Activated B cell treated with CpG ODN at 0.5 μM for 24 hours (primary cell): ENCODE results near the gene SACS. TPM values are rescaled to one million over a fixed set of nuclear protein-coding genes. Genes with fewer than 3 reads are reported as not detected.

ENCODE experiments used
- ATAC-seq: fragments of 200-7000 bp; cut with Tn5 transposase; one replicate; pipeline ENCODE4 v1.10.0; 2021; ENCODE audit warnings: low read depth, mild to moderate bottlenecking, moderate library complexity
- CTCF ChIA-PET: fragments of 350-600 bp; sonication (Branson Sonifier 250); formaldehyde crosslinking; loops from one replicate; lab custom pipeline; 2021; ENCODE audit warnings: antibody characterized with exemption; lab: Charles Lee
- POLR2A ChIA-PET: fragments of 350-600 bp; sonication (Branson Sonifier 250); formaldehyde crosslinking; loops from one replicate; lab custom pipeline; 2021; ENCODE audit warnings: antibody characterized with exemption; lab: Charles Lee
- DNase-seq: peaks from one replicate; pipeline ENCODE4 v3.0.0; 2022
- H3K27ac Mint-ChIP-seq: one replicate; pipeline ENCODE4 v1.8.0; 2020; ENCODE audit warnings: mixed read lengths
- H3K27me3 Mint-ChIP-seq: one replicate; pipeline ENCODE4 v1.8.0; 2021; ENCODE audit warnings: mixed read lengths
- H3K36me3 Mint-ChIP-seq: one replicate; pipeline ENCODE4 v1.8.0; 2021; ENCODE audit warnings: low read depth, mixed read lengths
- H3K4me1 Mint-ChIP-seq: one replicate; pipeline ENCODE4 v1.8.0; 2021; ENCODE audit warnings: mixed read lengths
- H3K4me3 Mint-ChIP-seq: one replicate; pipeline ENCODE4 v1.8.0; 2020; ENCODE audit warnings: mild to moderate bottlenecking, mixed read lengths
- H3K9me3 Mint-ChIP-seq: one replicate; pipeline ENCODE4 v1.8.0; 2020; ENCODE audit warnings: mixed read lengths
- CTCF ChIP-seq: fragments of 200-600 bp; IDR thresholded peaks from one replicate; pipeline ENCODE4 v1.8.0; 2022; ENCODE audit warnings: antibody characterized with exemption, mild to moderate bottlenecking
- intact Hi-C: fragments of 100-400 bp; cut with micrococcal nuclease; formaldehyde crosslinking; loops from one replicate; pipeline ENCODE4 v1.15.1; 2024
- total RNA-seq: library from RNA; stranded (reverse); gene quantifications from 2 replicates; pipeline ENCODE4 v1.2.3, GENCODE V29; 2022

The SACS gene
- total RNA-seq, 1 donor from 2014 or later, result 29.3 TPM

GRCh38 chr13:23386533-23386932 is 47.0 kb downstream of the SACS start:
- DNase-seq (no peak), ATAC-seq (no peak)
- Mint-ChIP-seq H3K27ac (no peak overlapping the region), H3K27me3 (no peaks in the 10 kb centered on the region), H3K9me3 (no peaks in the 10 kb centered on the region), H3K4me1 (peaks cover 23% of the 10 kb centered on the region), H3K36me3 (no peaks in the 10 kb centered on the region), H3K4me3 (no peak overlapping the region)
- TF ChIP-seq CTCF, result no peak
- POLR2A ChIA-PET, result interaction anchor here (1.0 kb wide), 2 partner anchors 11 to 14 kb away, joined by 4 to 5 read pairs; no protein-coding TSS in a partner anchor
- CTCF ChIA-PET, result interaction anchor here (1.3 kb wide), 1 partner anchor 11 kb away, joined by 4 read pairs; no protein-coding TSS in a partner anchor
- intact Hi-C loops, result no loop called here

GRCh38 chr13:23385931-23386330 is 47.6 kb downstream of the SACS start:
- no peak for ATAC-seq
- intact Hi-C loops, result loop anchor here (2.0 kb wide), 2 partner anchors 193 to 1271 kb away; no protein-coding TSS in a partner anchor
- ChIA-PET POLR2A (interaction anchor here (1.0 kb wide), 2 partner anchors 10 to 14 kb away, joined by 4 to 5 read pairs; no protein-coding TSS in a partner anchor), CTCF (interaction anchor here (1.3 kb wide), 1 partner anchor 10 kb away, joined by 4 read pairs; no protein-coding TSS in a partner anchor)
- no peak for DNase-seq
- H3K27ac Mint-ChIP-seq, result no peak overlapping the region
- no peak for TF ChIP-seq CTCF
- H3K4me3 Mint-ChIP-seq, result no peak overlapping the region
- H3K36me3 Mint-ChIP-seq, result no peaks in the 10 kb centered on the region
- peaks cover 23% of the 10 kb centered on the region for H3K4me1 Mint-ChIP-seq
- no peaks in the 10 kb centered on the region for H3K9me3 Mint-ChIP-seq
- H3K27me3 Mint-ChIP-seq, result no peaks in the 10 kb centered on the region

GRCh38 chr13:23384111-23384510 is 49.4 kb downstream of the SACS start:
- ATAC-seq, result peak; percentile 98
- DNase-seq, result no peak
- ChIA-PET CTCF (no interaction called here), POLR2A (interaction anchor here (0.7 to 1.0 kb wide), 2 partner anchors 9 to 12 kb away, joined by 3 to 4 read pairs; no protein-coding TSS in a partner anchor)
- intact Hi-C loops, result loop anchor here (1.0 to 5.0 kb wide), 8 partner anchors 9 to 1918 kb away; partner anchors contain the start of genes MIPEP and NUP58
- Mint-ChIP-seq H3K9me3 (no peaks in the 10 kb centered on the region), H3K4me1 (peaks cover 35% of the 10 kb centered on the region), H3K36me3 (no peaks in the 10 kb centered on the region), H3K4me3 (peak overlapping the region; percentile 36), H3K27me3 (no peaks in the 10 kb centered on the region), H3K27ac (peak overlapping the region; percentile 87)
- no peak for TF ChIP-seq CTCF

GRCh38 chr13:23383151-23383550 is 50.4 kb downstream of the SACS start:
- CTCF ChIA-PET, result no interaction called here
- intact Hi-C loops, result loop anchor here (5.0 kb wide), 1 partner anchor 1919 kb away; the partner anchor contains the start of gene NUP58
- no peak for TF ChIP-seq CTCF
- Mint-ChIP-seq H3K4me3 (no peak overlapping the region), H3K27ac (peak overlapping the region; percentile 87), H3K36me3 (no peaks in the 10 kb centered on the region), H3K9me3 (no peaks in the 10 kb centered on the region), H3K4me1 (peaks cover 45% of the 10 kb centered on the region), H3K27me3 (no peaks in the 10 kb centered on the region)
- no peak for ATAC-seq
- POLR2A ChIA-PET, result interaction anchor here (0.7 to 1.0 kb wide), 2 partner anchors 11 to 195 kb away, joined by 3 to 7 read pairs; no protein-coding TSS in a partner anchor
- DNase-seq, result no peak

GRCh38 chr13:23381866-23382265 is 51.6 kb downstream of the SACS start:
- intact Hi-C loops, result loop anchor here (5.0 kb wide), 1 partner anchor 1920 kb away; the partner anchor contains the start of gene NUP58
- Mint-ChIP-seq H3K4me3 (no peak overlapping the region), H3K4me1 (peaks cover 57% of the 10 kb centered on the region), H3K27ac (no peak overlapping the region), H3K9me3 (no peaks in the 10 kb centered on the region), H3K36me3 (no peaks in the 10 kb centered on the region), H3K27me3 (no peaks in the 10 kb centered on the region)
- DNase-seq (no peak), ATAC-seq (no peak)
- POLR2A ChIA-PET, result no interaction called here
- no peak for TF ChIP-seq CTCF
- CTCF ChIA-PET, result no interaction called here
